CD14-positive monocyte (primary cell): ENCODE data around the gene CHRNA4. TPM values are rescaled to one million over a fixed set of nuclear protein-coding genes. Genes with fewer than 3 reads are reported as not detected.

ENCODE experiments used
- DNase-seq, 3 donors: peaks; one replicate each; pipeline ENCODE4 v3.0.0-alpha.2; 2011 to 2022
- H2AFZ ChIP-seq: 2 replicates; pipeline ENCODE4 v1.6.0; 2012; ENCODE audit warnings: mild to moderate bottlenecking, low read depth, low read length, inconsistent platforms; ENCODE audit not compliant: insufficient read depth, poor library complexity, severe bottlenecking
- H3K27ac ChIP-seq, 2 donors: 1 replicate in 1 of 2; 2 replicates in 1 of 2; pipeline ENCODE4 v1.5.1; 2012 to 2013; ENCODE audit warnings: low read length in 2 of 2, control low read depth in 1 of 2, inconsistent platforms in 1 of 2, low read depth in 1 of 2, mild to moderate bottlenecking in 1 of 2
- H3K27me3 ChIP-seq, 2 donors: one replicate each; pipeline versions ENCODE4 v1.6.0 to v1.6.1; 2011 to 2013; ENCODE audit warnings: low read length in 2 of 2; ENCODE audit not compliant: control insufficient read depth in 2 of 2, insufficient read depth in 2 of 2
- H3K36me3 ChIP-seq, 2 donors: replicated peaks in 1 of 2; 1 replicate in 1 of 2; 2 replicates in 1 of 2; pipeline versions ENCODE4 v1.5.1 to v1.6.1; 2012 to 2013; ENCODE audit warnings: low read length in 2 of 2, control low read depth in 1 of 2, inconsistent platforms in 1 of 2, mild to moderate bottlenecking in 1 of 2; ENCODE audit not compliant: insufficient read depth in 2 of 2, control insufficient read depth in 1 of 2
- H3K4me1 ChIP-seq, 2 donors: 1 replicate in 1 of 2; 2 replicates in 1 of 2; pipeline versions ENCODE4 v1.5.1 to v1.6.1; 2012 to 2013; ENCODE audit warnings: low read length in 2 of 2, control low read depth in 1 of 2, inconsistent platforms in 1 of 2, mild to moderate bottlenecking in 1 of 2, moderate library complexity in 1 of 2; ENCODE audit not compliant: insufficient read depth in 2 of 2, control insufficient read depth in 1 of 2
- H3K4me2 ChIP-seq: replicated peaks from 2 replicates; pipeline ENCODE3; 2012; ENCODE audit warnings: low read length, moderate library complexity, mild to moderate bottlenecking; ENCODE audit not compliant: poor library complexity, severe bottlenecking; ENCODE audit errors: extremely low read depth
- H3K4me3 ChIP-seq, 3 experiments: fragments of 200-600 bp in 1 of 3; sonication (generic) in 1 of 3; replicated peaks in 1 of 3; 1 replicate in 2 of 3; 2 replicates in 1 of 3; pipeline ENCODE4 v1.5.1; 2011 to 2013; ENCODE audit warnings: low read length in 3 of 3, mild to moderate bottlenecking in 3 of 3, control low read depth in 2 of 3, low read depth in 2 of 3, inconsistent platforms in 1 of 3, moderate library complexity in 1 of 3
- H3K79me2 ChIP-seq: 2 replicates; pipeline ENCODE4 v1.6.0; 2012; ENCODE audit warnings: mild to moderate bottlenecking, control low read depth, inconsistent platforms, low read length, moderate library complexity; ENCODE audit not compliant: insufficient read depth
- H3K9ac ChIP-seq: 2 replicates; pipeline ENCODE4 v1.6.0; 2017; ENCODE audit warnings: low read length, mild to moderate bottlenecking; ENCODE audit not compliant: insufficient read depth, poor library complexity, severe bottlenecking
- H3K9me3 ChIP-seq, 2 donors: replicated peaks in 1 of 2; 1 replicate in 1 of 2; 2 replicates in 1 of 2; pipeline versions ENCODE4 v1.5.1 to v1.6.1; 2012 to 2013; ENCODE audit warnings: low read length in 2 of 2, control low read depth in 1 of 2; ENCODE audit not compliant: control insufficient read depth in 1 of 2, insufficient read depth in 1 of 2
- H4K20me1 ChIP-seq: 2 replicates; pipeline ENCODE4 v1.6.0; 2012; ENCODE audit warnings: mild to moderate bottlenecking, low read length, control low read depth, moderate library complexity; ENCODE audit not compliant: insufficient read depth
- H3K27ac Mint-ChIP-seq, 7 donors: one replicate each; pipeline ENCODE4 v1.8.0; 2020; ENCODE audit warnings: mild to moderate bottlenecking in 7 of 7, mixed read lengths in 7 of 7, moderate library complexity in 6 of 7, inconsistent platforms in 2 of 7
- H3K27me3 Mint-ChIP-seq, 3 donors: one replicate each; pipeline ENCODE4 v1.8.0; 2021 to 2022; ENCODE audit warnings: low read depth in 3 of 3, mild to moderate bottlenecking in 3 of 3, mixed read lengths in 3 of 3, moderate library complexity in 3 of 3, inconsistent platforms in 1 of 3
- H3K36me3 Mint-ChIP-seq, 2 donors: one replicate each; pipeline ENCODE4 v1.8.0; 2020; ENCODE audit warnings: mixed read lengths in 2 of 2, inconsistent platforms in 1 of 2, mild to moderate bottlenecking in 1 of 2
- H3K4me1 Mint-ChIP-seq: one replicate; pipeline ENCODE4 v1.8.0; 2020; ENCODE audit warnings: mild to moderate bottlenecking, mixed read lengths
- H3K4me3 Mint-ChIP-seq, 2 donors: one replicate each; pipeline ENCODE4 v1.8.0; 2020; ENCODE audit warnings: mild to moderate bottlenecking in 2 of 2, mixed read lengths in 2 of 2, moderate library complexity in 1 of 2
- H3K9me3 Mint-ChIP-seq, 7 donors: one replicate each; pipeline ENCODE4 v1.8.0; 2020 to 2022; ENCODE audit warnings: mixed read lengths in 7 of 7, mild to moderate bottlenecking in 6 of 7, moderate library complexity in 6 of 7, inconsistent platforms in 2 of 7
- CTCF ChIP-seq: fragments of 200-600 bp; IDR thresholded peaks from one replicate; pipeline ENCODE4 v1.8.0; 2022; ENCODE audit warnings: antibody characterized with exemption, mild to moderate bottlenecking
- WGBS: methylation state at CpG from one replicate; pipeline ENCODE4 v1.1.5; 2013; ENCODE audit warnings: missing lambda C conversion rate; ENCODE audit not compliant: insufficient coverage; 5-methylcytosine and 5-hydroxymethylcytosine counted together
- intact Hi-C, 2 donors: fragments of 100-400 bp; cut with micrococcal nuclease; formaldehyde crosslinking; loops; one replicate each; pipeline versions ENCODE4 v1.15.0 to v1.15.1; 2023
- polyA plus RNA-seq, 3 donors: library from polyadenylated mRNA; depleted of rRNA in 1 of 3; unstranded in 2 of 3; stranded (reverse) in 1 of 3; fragments of 300-500 nt in 2 of 3; fragments of >200 nt in 1 of 3; fragmentation: Illumina TruSeq in 2 of 3; gene quantifications; 1 replicate in 2 of 3; 2 replicates in 1 of 3; pipeline ENCODE4 v1.2.3, GENCODE V29; 2012 to 2021

Gene CHRNA4
- polyA plus RNA-seq, 3 donors = not detected

DNA sequence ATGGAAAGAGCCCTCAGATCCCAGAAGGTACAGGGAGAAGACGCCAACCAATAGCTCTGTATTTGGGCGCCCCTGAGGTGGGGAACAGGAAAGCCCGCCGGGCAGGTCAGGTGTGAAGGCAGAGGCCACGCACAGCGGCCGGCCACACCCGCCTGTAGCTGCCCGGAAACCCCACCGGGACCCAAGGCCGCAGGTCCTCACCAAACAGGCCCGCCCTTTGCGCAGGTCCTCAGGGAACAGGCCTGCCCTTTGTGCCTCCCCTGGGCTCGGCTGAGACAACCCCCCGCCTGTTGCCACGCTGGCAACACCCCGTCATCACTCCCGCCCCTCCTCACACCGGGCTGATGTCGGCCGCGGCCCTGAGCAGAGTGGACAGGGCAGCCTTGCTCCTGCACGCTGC, 44.9 kb upstream of the CHRNA4 start:
- H3K4me3 ChIP-seq = no peak overlapping the region
- no peaks in the 10 kb centered on the region for H3K4me1 ChIP-seq
- no peak for TF ChIP-seq CTCF
- no peaks in the 10 kb centered on the region for H3K36me3 ChIP-seq
- H3K4me2 ChIP-seq = no peak overlapping the region
- Mint-ChIP-seq H3K4me1 (no peaks in the 10 kb centered on the region), H3K27me3 (peaks cover 0 to 7% (median 1%) of the 10 kb centered on the region in 3 donors), H3K36me3 (no peaks in the 10 kb centered on the region), H3K27ac (no peak overlapping the region), H3K4me3 (no peak overlapping the region), H3K9me3 (peaks cover 0 to 2% (median 0%) of the 10 kb centered on the region in 7 donors)
- H2AFZ ChIP-seq = no peak overlapping the region
- no peak overlapping the region for H3K9ac ChIP-seq
- 93% methylated on average over 22 of the region's 23 CpGs for WGBS
- DNase-seq = no peak
- no peaks in the 10 kb centered on the region for H3K9me3 ChIP-seq
- H3K79me2 ChIP-seq = no peaks in the 10 kb centered on the region
- H3K27ac ChIP-seq = no peak overlapping the region
- no peaks in the 10 kb centered on the region for H3K27me3 ChIP-seq
- no peaks in the 10 kb centered on the region for H4K20me1 ChIP-seq
- intact Hi-C loops = no loop called here

GRCh38 chr20:63405102-63405730, 44.1 kb upstream of the CHRNA4 start:
- DNase-seq = no peak
- H3K27me3 ChIP-seq = no peaks in the 10 kb centered on the region
- TF ChIP-seq CTCF = no peak

More at GRCh38 chr20:63405102-63405730, 44.1 kb upstream of the CHRNA4 start:
- 74% methylated on average over 25 of the region's 31 CpGs for WGBS
- Mint-ChIP-seq H3K27ac (no peak overlapping the region), H3K36me3 (no peaks in the 10 kb centered on the region), H3K4me3 (no peak overlapping the region), H3K27me3 (peaks cover 0 to 7% (median 1%) of the 10 kb centered on the region in 3 donors), H3K4me1 (no peaks in the 10 kb centered on the region), H3K9me3 (peaks cover 0 to 2% (median 0%) of the 10 kb centered on the region in 7 donors)
- Histone ChIP-seq H3K36me3 (no peaks in the 10 kb centered on the region), H3K4me2 (no peak overlapping the region), H2AFZ (no peak overlapping the region), H3K4me3 (no peak overlapping the region), H3K9ac (no peak overlapping the region), H3K79me2 (no peaks in the 10 kb centered on the region), H3K9me3 (no peaks in the 10 kb centered on the region), H3K27ac (no peak overlapping the region), H3K4me1 (no peaks in the 10 kb centered on the region), H4K20me1 (no peaks in the 10 kb centered on the region)
- intact Hi-C loops = no loop called here
